ENCODE measurements around the gene TNN. TPM values are rescaled to one million over a fixed set of nuclear protein-coding genes. Genes with fewer than 3 reads are reported as not detected.

The TNN gene
- total RNA-seq, 6 experiments from 2014 or later = 0.18 to 0.67 (median 0.41) TPM

DNA sequence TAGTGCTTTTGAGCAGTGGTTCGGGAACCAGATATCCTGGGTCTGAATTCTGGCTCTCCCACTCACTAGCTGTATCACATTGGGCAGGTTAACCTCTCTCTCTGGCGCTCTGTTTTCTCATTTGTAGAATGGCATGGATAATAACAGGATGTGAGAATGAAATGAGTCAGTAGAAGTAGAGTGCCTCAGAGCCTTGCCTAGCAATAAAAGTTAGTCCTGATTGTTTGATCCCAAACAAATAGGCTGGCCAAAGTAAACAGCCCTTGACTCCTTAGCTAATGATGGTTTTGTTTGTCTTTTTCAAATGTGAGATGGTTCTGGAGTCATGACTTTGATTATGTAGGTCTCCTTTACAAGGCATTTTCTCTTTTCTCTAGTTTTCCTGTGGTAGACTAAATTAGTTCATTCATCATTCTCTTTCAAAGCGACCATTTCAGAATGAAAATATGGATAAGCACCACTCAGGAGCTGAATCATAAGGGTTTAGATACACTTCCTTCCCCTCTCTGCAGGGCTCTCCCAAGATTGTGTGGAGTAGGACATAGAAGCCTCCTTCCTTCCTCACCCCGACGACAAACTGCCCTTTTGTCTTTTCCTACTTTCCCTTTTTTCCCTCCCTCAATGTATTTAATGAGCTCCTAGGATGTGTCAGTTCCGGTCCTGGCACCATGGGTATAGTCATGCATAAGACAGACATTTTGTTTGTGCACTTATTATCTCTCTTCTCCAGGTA, 101.8 kb downstream of the TNN start:
- Histone ChIP-seq H3K4me3 (no peak overlapping the region), H3K36me3 (peaks cover 0 to 22% (median 9%) of the 10 kb centered on the region in 4 donors), H3K27ac (no peak overlapping the region), H3K4me1 (no peaks in the 10 kb centered on the region), H3K27me3 (no peaks in the 10 kb centered on the region), H3K9me3 (no peaks in the 10 kb centered on the region)
- DNase-seq (no peak), ATAC-seq (peak; percentile 55 to 92 (median 59))
- 75% methylated on average over 6 of the region's 6 CpGs for WGBS (ENCODE audit: insufficient coverage, low coverage, low lambda C conversion rate, missing lambda C conversion rate)
- intact Hi-C loops (cut with DNase I) = no loop called here
- TF ChIP-seq CTCF (IDR thresholded peaks at IDR 0.05) = no peak
- TF ChIP-seq POLR2A (IDR thresholded peaks at IDR 0.05) = no peak

DNA sequence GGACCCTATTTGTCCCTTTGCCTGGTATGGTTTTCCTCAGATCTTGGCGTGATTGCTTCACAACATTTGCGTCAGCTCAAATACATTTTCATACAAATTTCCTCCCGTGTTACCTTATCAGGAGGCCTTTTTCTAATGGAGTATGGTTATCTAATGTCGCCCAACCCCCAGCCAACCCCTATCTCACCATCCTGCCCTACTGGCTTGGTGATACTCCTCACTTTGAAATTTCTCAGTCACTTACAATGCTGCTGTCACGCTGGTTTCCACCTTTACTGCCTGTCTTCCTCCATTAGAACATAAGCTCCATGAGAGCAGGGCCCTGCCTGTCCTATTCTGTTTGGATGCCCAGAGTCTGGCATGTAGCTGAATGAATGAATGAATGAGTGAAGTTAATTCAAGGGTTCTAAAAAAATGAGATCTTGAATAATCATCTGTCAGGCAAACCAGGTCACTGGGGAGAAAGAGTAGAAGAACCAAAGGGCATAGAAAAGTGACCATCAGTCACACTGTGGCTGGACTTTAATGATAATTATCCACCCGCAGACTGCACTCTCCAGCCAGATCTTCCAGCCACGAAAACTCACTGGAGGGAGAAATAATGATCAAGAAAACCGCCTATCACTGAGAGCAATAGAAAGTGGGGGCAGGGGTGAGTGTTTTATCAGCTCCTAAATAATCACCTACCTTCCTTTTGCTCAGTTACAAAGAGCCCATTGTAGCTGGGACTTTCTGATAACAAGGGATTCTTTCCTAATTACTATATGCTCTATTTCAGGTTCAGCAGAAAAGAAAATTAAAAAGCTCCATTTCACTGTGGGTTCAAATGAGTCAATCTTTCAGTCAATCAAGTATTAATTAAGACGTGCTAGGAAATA, 103.6 kb downstream of the TNN start:
- intact Hi-C loops (cut with DNase I) = no loop called here
- TF ChIP-seq CTCF (IDR thresholded peaks at IDR 0.05) (no peak), POLR2A (IDR thresholded peaks at IDR 0.05) (no peak)
- 89% methylated on average over 8 of the region's 9 CpGs for WGBS (ENCODE audit: insufficient coverage, low coverage, low lambda C conversion rate, missing lambda C conversion rate)
- H3K27me3 ChIP-seq = no peaks in the 10 kb centered on the region
- no peaks in the 10 kb centered on the region for H3K4me1 ChIP-seq
- DNase-seq = no peak
- no peak overlapping the region for H3K4me3 ChIP-seq
- ATAC-seq = no peak
- H3K27ac ChIP-seq = no peak overlapping the region
- no peaks in the 10 kb centered on the region for H3K9me3 ChIP-seq
- peaks cover 0 to 4% (median under 1%) of the 10 kb centered on the region in 4 donors for H3K36me3 ChIP-seq

DNA sequence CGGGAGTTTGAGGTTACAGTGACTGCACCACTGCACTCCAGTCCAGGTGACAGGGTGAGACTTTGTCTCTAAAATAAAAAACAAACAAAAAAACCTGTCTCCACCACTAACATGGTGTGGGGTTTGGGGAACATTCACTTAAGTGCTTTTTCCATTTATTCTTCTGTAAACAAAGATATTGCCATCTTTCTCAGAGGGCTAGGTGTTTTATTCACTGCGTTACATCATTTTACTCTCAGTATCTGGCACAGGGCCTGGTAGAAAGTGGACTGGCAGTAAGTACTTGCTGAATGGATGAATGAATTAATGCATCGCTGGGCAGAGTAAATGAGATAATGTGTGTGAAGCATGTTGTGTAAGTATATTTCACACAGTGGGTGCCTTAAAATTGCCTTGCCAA, 104.9 kb downstream of the TNN start:
- DNase-seq (no peak), ATAC-seq (no peak)
- TF ChIP-seq POLR2A (IDR thresholded peaks at IDR 0.05) = no peak
- no peak for TF ChIP-seq CTCF (IDR thresholded peaks at IDR 0.05)
- no peak overlapping the region for H3K4me3 ChIP-seq
- intact Hi-C loops (cut with DNase I) = no loop called here
- no peaks in the 10 kb centered on the region for H3K27me3 ChIP-seq
- no peaks in the 10 kb centered on the region for H3K4me1 ChIP-seq
- H3K9me3 ChIP-seq = no peaks in the 10 kb centered on the region
- H3K27ac ChIP-seq = no peak overlapping the region
- 88% methylated on average over 3 of the region's 3 CpGs for WGBS (ENCODE audit: insufficient coverage, low coverage, low lambda C conversion rate, missing lambda C conversion rate)
- H3K36me3 ChIP-seq = no peaks in the 10 kb centered on the region

DNA sequence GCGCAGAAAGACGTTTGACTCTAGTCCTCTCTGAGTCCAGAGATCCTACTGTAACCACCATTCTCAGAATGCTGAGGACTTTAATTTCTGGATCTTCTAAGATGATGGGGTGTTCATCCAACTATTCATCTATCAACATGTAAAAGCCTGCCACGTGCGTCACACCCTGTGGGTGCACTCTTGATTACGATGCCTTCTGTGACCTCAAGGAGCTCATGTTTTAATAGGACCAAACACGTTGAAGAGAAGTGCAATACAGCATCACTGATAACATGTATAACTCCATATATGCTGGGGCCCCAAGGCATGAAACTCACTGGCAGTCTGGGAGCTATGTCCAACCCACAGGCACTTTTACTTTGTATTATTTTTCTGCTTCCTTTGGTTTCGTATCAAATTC, 105.9 kb downstream of the TNN start:
- WGBS (ENCODE audit: insufficient coverage, low coverage, low lambda C conversion rate, missing lambda C conversion rate) = 92% methylated on average over 7 of the region's 7 CpGs
- no peaks in the 10 kb centered on the region for H3K36me3 ChIP-seq
- no peaks in the 10 kb centered on the region for H3K9me3 ChIP-seq
- ATAC-seq (no peak), DNase-seq (no peak)
- H3K27ac ChIP-seq = no peak overlapping the region
- no peak overlapping the region for H3K4me3 ChIP-seq
- H3K27me3 ChIP-seq = no peaks in the 10 kb centered on the region
- H3K4me1 ChIP-seq = no peaks in the 10 kb centered on the region
- intact Hi-C loops (cut with DNase I) = no loop called here
- no peak for TF ChIP-seq CTCF (IDR thresholded peaks at IDR 0.05)
- TF ChIP-seq POLR2A (IDR thresholded peaks at IDR 0.05) = no peak
